ENCODE results near the gene DMD.

Gene DMD

GRCh38 chrX:32868524-32868895 lies 342.8 kb downstream of the DMD start:
- no peak overlapping the region for H3K4me3 ChIP-seq (ENCODE audit: low read length in 2 of 2)
- no peaks in the 10 kb centered on the region for H3K36me3 ChIP-seq (ENCODE audit: control insufficient read depth in 2 of 2, insufficient read depth in 2 of 2, low read length in 2 of 2)
- H3K4me1 ChIP-seq (ENCODE audit: control insufficient read depth, insufficient read depth, low read length): no peaks in the 10 kb centered on the region
- H3K27me3 ChIP-seq (ENCODE audit: control insufficient read depth in 1 of 2, insufficient read depth in 2 of 2, low read length in 2 of 2): no peaks in the 10 kb centered on the region
- no peak overlapping the region for H3K9ac ChIP-seq (ENCODE audit: low read length in 2 of 2)
- no peaks in the 10 kb centered on the region for H3K9me3 ChIP-seq (ENCODE audit: control insufficient read depth in 2 of 2, low read length in 2 of 2)
- H3K27ac ChIP-seq (ENCODE audit: low read length): no peak overlapping the region

DNA sequence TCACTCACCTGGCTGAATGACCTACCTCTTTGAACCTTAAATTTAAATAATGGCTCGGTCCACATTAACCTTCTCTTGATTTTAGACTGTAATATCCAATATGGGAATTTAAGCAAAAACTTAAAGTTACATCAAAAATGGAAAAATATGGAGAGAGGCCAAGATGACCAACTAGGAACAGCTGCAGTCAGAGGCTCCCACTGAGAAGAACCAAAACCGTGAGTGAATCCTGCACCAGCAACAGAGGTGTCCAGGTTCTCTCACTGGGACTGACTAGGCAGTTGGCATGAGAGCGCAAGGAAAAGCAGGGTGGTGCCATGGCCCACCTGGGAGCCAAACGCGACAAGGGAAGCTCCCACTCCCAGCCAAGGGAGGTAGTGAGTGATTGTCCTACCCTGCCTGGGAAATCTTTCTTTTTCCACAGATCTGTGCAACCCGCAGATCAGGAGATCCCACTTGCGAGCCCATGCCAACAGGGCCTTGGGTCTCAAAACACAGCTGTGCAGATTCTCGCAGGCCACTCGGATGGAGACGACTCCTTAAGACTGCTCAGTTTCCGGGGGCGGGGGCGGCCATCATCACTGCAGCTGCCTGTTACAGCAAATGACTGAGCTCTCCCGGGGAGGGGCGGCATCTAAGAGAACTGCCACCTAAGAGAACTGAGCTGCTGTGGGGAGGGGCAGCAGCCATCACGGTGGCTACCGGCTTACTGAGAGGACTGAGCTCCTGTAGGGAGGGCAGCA lies 343.4 kb downstream of the DMD start:
- no peaks in the 10 kb centered on the region for H3K36me3 ChIP-seq (ENCODE audit: control insufficient read depth in 2 of 2, insufficient read depth in 2 of 2, low read length in 2 of 2)
- no peaks in the 10 kb centered on the region for H3K27me3 ChIP-seq (ENCODE audit: control insufficient read depth in 1 of 2, insufficient read depth in 2 of 2, low read length in 2 of 2)
- no peak overlapping the region for H3K27ac ChIP-seq (ENCODE audit: low read length)
- H3K9ac ChIP-seq (ENCODE audit: low read length in 2 of 2): no peak overlapping the region
- H3K9me3 ChIP-seq (ENCODE audit: control insufficient read depth in 2 of 2, low read length in 2 of 2): no peaks in the 10 kb centered on the region
- no peaks in the 10 kb centered on the region for H3K4me1 ChIP-seq (ENCODE audit: control insufficient read depth, insufficient read depth, low read length)
- H3K4me3 ChIP-seq (ENCODE audit: low read length in 2 of 2): no peak overlapping the region

DNA sequence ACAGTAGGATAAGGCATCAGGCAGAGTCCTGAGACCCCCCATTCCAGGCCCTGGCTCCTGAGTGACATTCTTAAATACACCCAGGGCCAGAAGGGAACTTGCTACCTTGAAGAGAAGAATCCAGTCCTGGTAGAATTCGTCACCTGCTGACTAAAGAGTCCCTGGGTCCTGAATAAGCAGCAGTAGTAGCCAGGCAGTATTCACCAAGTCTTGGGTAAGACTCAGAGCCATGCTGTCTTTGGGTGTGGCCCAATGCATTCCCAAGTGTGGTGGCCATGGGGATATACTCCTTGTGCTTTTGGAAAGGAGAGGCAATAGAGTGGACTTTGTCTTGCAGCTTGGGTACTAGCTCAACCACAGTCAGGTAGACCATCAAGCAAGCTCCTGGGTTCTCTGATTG lies 359.1 kb downstream of the DMD start:
- no peak overlapping the region for H3K9ac ChIP-seq (ENCODE audit: low read length in 2 of 2)
- H3K27me3 ChIP-seq (ENCODE audit: control insufficient read depth in 1 of 2, insufficient read depth in 2 of 2, low read length in 2 of 2): no peaks in the 10 kb centered on the region
- H3K4me3 ChIP-seq (ENCODE audit: low read length in 2 of 2): no peak overlapping the region
- H3K36me3 ChIP-seq (ENCODE audit: control insufficient read depth in 2 of 2, insufficient read depth in 2 of 2, low read length in 2 of 2): no peaks in the 10 kb centered on the region
- H3K9me3 ChIP-seq (ENCODE audit: control insufficient read depth in 2 of 2, low read length in 2 of 2): no peaks in the 10 kb centered on the region
- no peaks in the 10 kb centered on the region for H3K4me1 ChIP-seq (ENCODE audit: control insufficient read depth, insufficient read depth, low read length)
- H3K27ac ChIP-seq (ENCODE audit: low read length): no peak overlapping the region

GRCh38 chrX:32851556-32851955 lies 359.8 kb downstream of the DMD start:
- H3K4me3 ChIP-seq (ENCODE audit: low read length in 2 of 2): no peak overlapping the region

GRCh38 chrX:32847921-32848320 lies 363.4 kb downstream of the DMD start:
- no peaks in the 10 kb centered on the region for H3K36me3 ChIP-seq (ENCODE audit: control insufficient read depth in 2 of 2, insufficient read depth in 2 of 2, low read length in 2 of 2)
- H3K4me3 ChIP-seq (ENCODE audit: low read length in 2 of 2): no peak overlapping the region
- H3K4me1 ChIP-seq (ENCODE audit: control insufficient read depth, insufficient read depth, low read length): no peaks in the 10 kb centered on the region
- no peak overlapping the region for H3K9ac ChIP-seq (ENCODE audit: low read length in 2 of 2)
- H3K27ac ChIP-seq (ENCODE audit: low read length): no peak overlapping the region
- H3K27me3 ChIP-seq (ENCODE audit: control insufficient read depth in 1 of 2, insufficient read depth in 2 of 2, low read length in 2 of 2): no peaks in the 10 kb centered on the region
- H3K9me3 ChIP-seq (ENCODE audit: control insufficient read depth in 2 of 2, low read length in 2 of 2): no peaks in the 10 kb centered on the region

More at GRCh38 chrX:32851556-32851955, 359.8 kb downstream of the DMD start:
- no peak overlapping the region for H3K27ac ChIP-seq (ENCODE audit: low read length)
- no peak overlapping the region for H3K9ac ChIP-seq (ENCODE audit: low read length in 2 of 2)
- no peaks in the 10 kb centered on the region for H3K9me3 ChIP-seq (ENCODE audit: control insufficient read depth in 2 of 2, low read length in 2 of 2)
- no peaks in the 10 kb centered on the region for H3K36me3 ChIP-seq (ENCODE audit: control insufficient read depth in 2 of 2, insufficient read depth in 2 of 2, low read length in 2 of 2)
- no peaks in the 10 kb centered on the region for H3K4me1 ChIP-seq (ENCODE audit: control insufficient read depth, insufficient read depth, low read length)
- no peaks in the 10 kb centered on the region for H3K27me3 ChIP-seq (ENCODE audit: control insufficient read depth in 1 of 2, insufficient read depth in 2 of 2, low read length in 2 of 2)

- Histone ChIP-seq H3K9me3 (ENCODE audit: control insufficient read depth in 2 of 2, low read length in 2 of 2) (no peaks in the 10 kb centered on the region), H3K9ac (ENCODE audit: low read length in 2 of 2) (no peak overlapping the region), H3K4me3 (ENCODE audit: low read length in 2 of 2) (no peak overlapping the region), H3K4me1 (ENCODE audit: control insufficient read depth, insufficient read depth, low read length) (no peaks in the 10 kb centered on the region), H3K27me3 (ENCODE audit: control insufficient read depth in 1 of 2, insufficient read depth in 2 of 2, low read length in 2 of 2) (no peaks in the 10 kb centered on the region), H3K27ac (ENCODE audit: low read length) (no peak overlapping the region), H3K36me3 (ENCODE audit: control insufficient read depth in 2 of 2, insufficient read depth in 2 of 2, low read length in 2 of 2) (no peaks in the 10 kb centered on the region)
These were observed 369.3 kb downstream of the DMD start for GRCh38 chrX:32842053-32842452.

- Histone ChIP-seq H3K36me3 (ENCODE audit: control insufficient read depth in 2 of 2, insufficient read depth in 2 of 2, low read length in 2 of 2) (no peaks in the 10 kb centered on the region), H3K4me1 (ENCODE audit: control insufficient read depth, insufficient read depth, low read length) (no peaks in the 10 kb centered on the region), H3K4me3 (ENCODE audit: low read length in 2 of 2) (no peak overlapping the region), H3K9ac (ENCODE audit: low read length in 2 of 2) (no peak overlapping the region), H3K27me3 (ENCODE audit: control insufficient read depth in 1 of 2, insufficient read depth in 2 of 2, low read length in 2 of 2) (no peaks in the 10 kb centered on the region), H3K27ac (ENCODE audit: low read length) (no peak overlapping the region), H3K9me3 (ENCODE audit: control insufficient read depth in 2 of 2, low read length in 2 of 2) (no peaks in the 10 kb centered on the region)
These were observed 371.6 kb downstream of the DMD start for GRCh38 chrX:32839781-32840180.

GRCh38 chrX:32825009-32825408 lies 386.3 kb downstream of the DMD start:
- Histone ChIP-seq H3K4me1 (ENCODE audit: control insufficient read depth, insufficient read depth, low read length) (no peaks in the 10 kb centered on the region), H3K9ac (ENCODE audit: low read length in 2 of 2) (no peak overlapping the region), H3K4me3 (ENCODE audit: low read length in 2 of 2) (no peak overlapping the region), H3K27me3 (ENCODE audit: control insufficient read depth in 1 of 2, insufficient read depth in 2 of 2, low read length in 2 of 2) (no peaks in the 10 kb centered on the region), H3K36me3 (ENCODE audit: control insufficient read depth in 2 of 2, insufficient read depth in 2 of 2, low read length in 2 of 2) (no peaks in the 10 kb centered on the region), H3K27ac (ENCODE audit: low read length) (no peak overlapping the region), H3K9me3 (ENCODE audit: control insufficient read depth in 2 of 2, low read length in 2 of 2) (no peaks in the 10 kb centered on the region)

DNA sequence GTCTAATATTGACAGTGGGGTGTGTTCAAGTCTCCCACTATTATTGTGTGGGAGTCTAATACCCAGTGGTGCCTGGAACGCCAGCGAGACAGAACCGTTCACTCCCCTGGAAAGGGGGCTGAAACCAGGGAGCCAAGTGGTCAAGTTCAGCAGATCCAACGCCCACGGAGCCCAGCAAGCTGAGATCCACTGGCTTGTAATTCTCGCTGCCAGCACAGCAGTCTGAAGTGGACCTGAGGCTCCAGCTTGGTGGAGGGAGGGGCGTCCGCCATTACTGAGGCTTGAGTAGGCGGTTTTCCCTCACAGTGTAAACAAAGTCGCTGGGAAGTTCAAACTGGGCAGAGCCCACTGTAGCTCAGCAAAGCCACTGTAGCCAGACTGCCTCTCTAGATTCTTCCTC lies 407.3 kb downstream of the DMD start:
- no peaks in the 10 kb centered on the region for H3K4me1 ChIP-seq (ENCODE audit: control insufficient read depth, insufficient read depth, low read length)
- H3K27ac ChIP-seq (ENCODE audit: low read length): no peak overlapping the region
- H3K27me3 ChIP-seq (ENCODE audit: control insufficient read depth in 1 of 2, insufficient read depth in 2 of 2, low read length in 2 of 2): no peaks in the 10 kb centered on the region
- H3K9me3 ChIP-seq (ENCODE audit: control insufficient read depth in 2 of 2, low read length in 2 of 2): no peaks in the 10 kb centered on the region
- no peaks in the 10 kb centered on the region for H3K36me3 ChIP-seq (ENCODE audit: control insufficient read depth in 2 of 2, insufficient read depth in 2 of 2, low read length in 2 of 2)
- no peak overlapping the region for H3K9ac ChIP-seq (ENCODE audit: low read length in 2 of 2)
- no peak overlapping the region for H3K4me3 ChIP-seq (ENCODE audit: low read length in 2 of 2)

- no peak overlapping the region for H3K4me3 ChIP-seq (ENCODE audit: low read length in 2 of 2)
- H3K9me3 ChIP-seq (ENCODE audit: control insufficient read depth in 2 of 2, low read length in 2 of 2): no peaks in the 10 kb centered on the region
- no peak overlapping the region for H3K9ac ChIP-seq (ENCODE audit: low read length in 2 of 2)
- H3K27me3 ChIP-seq (ENCODE audit: control insufficient read depth in 1 of 2, insufficient read depth in 2 of 2, low read length in 2 of 2): no peaks in the 10 kb centered on the region
- no peak overlapping the region for H3K27ac ChIP-seq (ENCODE audit: low read length)
- no peaks in the 10 kb centered on the region for H3K36me3 ChIP-seq (ENCODE audit: control insufficient read depth in 2 of 2, insufficient read depth in 2 of 2, low read length in 2 of 2)
- H3K4me1 ChIP-seq (ENCODE audit: control insufficient read depth, insufficient read depth, low read length): no peaks in the 10 kb centered on the region
These were observed 412.4 kb downstream of the DMD start for GRCh38 chrX:32798990-32799389.

GRCh38 chrX:32788936-32789335 lies 422.4 kb downstream of the DMD start:
- Histone ChIP-seq H3K27ac (ENCODE audit: low read length) (no peak overlapping the region), H3K9me3 (ENCODE audit: control insufficient read depth in 2 of 2, low read length in 2 of 2) (no peaks in the 10 kb centered on the region), H3K4me3 (ENCODE audit: low read length in 2 of 2) (no peak overlapping the region), H3K4me1 (ENCODE audit: control insufficient read depth, insufficient read depth, low read length) (no peaks in the 10 kb centered on the region), H3K27me3 (ENCODE audit: control insufficient read depth in 1 of 2, insufficient read depth in 2 of 2, low read length in 2 of 2) (peaks cover 0 to 4% of the 10 kb centered on the region in 2 donors), H3K9ac (ENCODE audit: low read length in 2 of 2) (no peak overlapping the region), H3K36me3 (ENCODE audit: control insufficient read depth in 2 of 2, insufficient read depth in 2 of 2, low read length in 2 of 2) (no peaks in the 10 kb centered on the region)

Data from stomach smooth muscle (tissue), 2 donors.